ENCODE results near the gene UBE2E3. TPM values are rescaled to one million over a fixed set of nuclear protein-coding genes. Genes with fewer than 3 reads are reported as not detected.

UBE2E3 gene
- total RNA-seq, 1 experiment from 2014 or later, result 76.3 TPM

DNA sequence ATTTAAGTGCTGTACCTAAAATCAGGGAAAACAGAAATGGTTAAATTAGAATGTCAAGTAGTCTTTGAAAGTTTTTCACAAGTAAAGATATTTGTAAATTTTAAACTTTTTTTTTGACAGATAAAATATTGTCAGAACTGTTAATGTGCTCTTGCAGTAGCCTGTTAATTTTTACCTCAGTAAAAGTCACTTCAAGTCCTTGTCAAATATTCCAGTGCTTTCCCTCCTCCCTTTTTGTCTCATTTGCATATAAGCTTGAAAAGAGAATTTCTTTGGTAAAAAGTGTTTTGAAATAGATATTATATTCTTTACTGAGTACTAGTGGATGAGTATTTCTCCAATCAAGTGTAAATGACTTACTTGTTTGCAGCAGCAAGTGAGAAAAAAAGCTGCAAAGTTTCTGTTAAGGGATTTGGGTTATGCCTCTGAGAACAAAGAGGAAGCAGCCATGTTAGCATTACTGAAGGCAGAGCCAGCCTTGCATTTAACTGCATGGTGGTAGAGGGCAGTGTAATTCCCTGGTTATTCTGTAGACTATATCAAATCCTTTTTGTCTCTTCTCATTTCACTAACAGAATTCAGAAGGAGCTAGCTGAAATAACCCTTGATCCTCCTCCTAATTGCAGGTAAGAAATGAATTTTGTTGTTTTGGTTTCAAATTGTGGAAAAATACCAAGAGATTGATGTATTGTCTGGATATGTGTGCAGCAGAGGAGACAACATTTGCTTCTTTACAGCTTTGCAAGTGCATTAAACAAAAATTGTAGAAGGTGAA lies 3.2 kb downstream of the UBE2E3 start:
- POLR2A ChIA-PET, result no interaction called here
- no peaks in the 10 kb centered on the region for H3K9me3 Mint-ChIP-seq
- H3K4me1 Mint-ChIP-seq, result peaks cover 65% of the 10 kb centered on the region
- peaks cover 16% of the 10 kb centered on the region for H3K36me3 Mint-ChIP-seq
- peak overlapping the region; percentile 99 for H3K4me3 Mint-ChIP-seq
- no peak for DNase-seq (ENCODE audit: low spot score)
- CTCF ChIA-PET, result interaction anchor here (0.7 to 0.9 kb wide), 2 partner anchors 9 to 867 kb away, joined by 3 read pairs; no protein-coding TSS in a partner anchor
- peak; percentile 60 for ATAC-seq
- TF ChIP-seq, protein P1, sequence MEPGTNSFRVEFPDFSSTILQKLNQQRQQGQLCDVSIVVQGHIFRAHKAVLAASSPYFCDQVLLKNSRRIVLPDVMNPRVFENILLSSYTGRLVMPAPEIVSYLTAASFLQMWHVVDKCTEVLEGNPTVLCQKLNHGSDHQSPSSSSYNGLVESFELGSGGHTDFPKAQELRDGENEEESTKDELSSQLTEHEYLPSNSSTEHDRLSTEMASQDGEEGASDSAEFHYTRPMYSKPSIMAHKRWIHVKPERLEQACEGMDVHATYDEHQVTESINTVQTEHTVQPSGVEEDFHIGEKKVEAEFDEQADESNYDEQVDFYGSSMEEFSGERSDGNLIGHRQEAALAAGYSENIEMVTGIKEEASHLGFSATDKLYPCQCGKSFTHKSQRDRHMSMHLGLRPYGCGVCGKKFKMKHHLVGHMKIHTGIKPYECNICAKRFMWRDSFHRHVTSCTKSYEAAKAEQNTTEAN (CRISPR knock-in tag; IDR thresholded peaks at IDR 0.05), result no peak
- TF ChIP-seq NR3C1 (CRISPR knock-in tag; conservative IDR thresholded peaks at IDR 0.05; ENCODE audit: low read depth), result no peak
- no peak for TF ChIP-seq NFE2L1 (CRISPR knock-in tag; IDR thresholded peaks at IDR 0.05)
- no peak for TF ChIP-seq ZNF263 (CRISPR knock-in tag; IDR thresholded peaks at IDR 0.05; ENCODE audit: low read depth)
- no peak for TF ChIP-seq ZNF138 (CRISPR knock-in tag; conservative IDR thresholded peaks at IDR 0.05)
- TF ChIP-seq, protein P2, sequence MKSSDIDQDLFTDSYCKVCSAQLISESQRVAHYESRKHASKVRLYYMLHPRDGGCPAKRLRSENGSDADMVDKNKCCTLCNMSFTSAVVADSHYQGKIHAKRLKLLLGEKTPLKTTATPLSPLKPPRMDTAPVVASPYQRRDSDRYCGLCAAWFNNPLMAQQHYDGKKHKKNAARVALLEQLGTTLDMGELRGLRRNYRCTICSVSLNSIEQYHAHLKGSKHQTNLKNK (CRISPR knock-in tag; IDR thresholded peaks at IDR 0.05), result no peak
- no peak for TF ChIP-seq CREM (CRISPR knock-in tag; IDR thresholded peaks at IDR 0.05)
- no peak for TF ChIP-seq SOX15 (CRISPR knock-in tag; IDR thresholded peaks at IDR 0.05)
- TF ChIP-seq, protein P3, sequence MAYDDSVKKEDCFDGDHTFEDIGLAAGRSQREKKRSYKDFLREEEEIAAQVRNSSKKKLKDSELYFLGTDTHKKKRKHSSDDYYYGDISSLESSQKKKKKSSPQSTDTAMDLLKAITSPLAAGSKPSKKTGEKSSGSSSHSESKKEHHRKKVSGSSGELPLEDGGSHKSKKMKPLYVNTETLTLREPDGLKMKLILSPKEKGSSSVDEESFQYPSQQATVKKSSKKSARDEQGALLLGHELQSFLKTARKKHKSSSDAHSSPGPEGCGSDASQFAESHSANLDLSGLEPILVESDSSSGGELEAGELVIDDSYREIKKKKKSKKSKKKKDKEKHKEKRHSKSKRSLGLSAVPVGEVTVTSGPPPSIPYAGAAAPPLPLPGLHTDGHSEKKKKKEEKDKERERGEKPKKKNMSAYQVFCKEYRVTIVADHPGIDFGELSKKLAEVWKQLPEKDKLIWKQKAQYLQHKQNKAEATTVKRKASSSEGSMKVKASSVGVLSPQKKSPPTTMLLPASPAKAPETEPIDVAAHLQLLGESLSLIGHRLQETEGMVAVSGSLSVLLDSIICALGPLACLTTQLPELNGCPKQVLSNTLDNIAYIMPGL (CRISPR knock-in tag; IDR thresholded peaks at IDR 0.05), result no peak
- no peak for TF ChIP-seq ZNF121 (CRISPR knock-in tag; IDR thresholded peaks at IDR 0.05)
- TF ChIP-seq, protein P4, sequence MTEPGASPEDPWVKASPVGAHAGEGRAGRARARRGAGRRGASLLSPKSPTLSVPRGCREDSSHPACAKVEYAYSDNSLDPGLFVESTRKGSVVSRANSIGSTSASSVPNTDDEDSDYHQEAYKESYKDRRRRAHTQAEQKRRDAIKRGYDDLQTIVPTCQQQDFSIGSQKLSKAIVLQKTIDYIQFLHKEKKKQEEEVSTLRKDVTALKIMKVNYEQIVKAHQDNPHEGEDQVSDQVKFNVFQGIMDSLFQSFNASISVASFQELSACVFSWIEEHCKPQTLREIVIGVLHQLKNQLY (CRISPR knock-in tag; IDR thresholded peaks at IDR 0.05), result no peak
- TF ChIP-seq, protein P5, sequence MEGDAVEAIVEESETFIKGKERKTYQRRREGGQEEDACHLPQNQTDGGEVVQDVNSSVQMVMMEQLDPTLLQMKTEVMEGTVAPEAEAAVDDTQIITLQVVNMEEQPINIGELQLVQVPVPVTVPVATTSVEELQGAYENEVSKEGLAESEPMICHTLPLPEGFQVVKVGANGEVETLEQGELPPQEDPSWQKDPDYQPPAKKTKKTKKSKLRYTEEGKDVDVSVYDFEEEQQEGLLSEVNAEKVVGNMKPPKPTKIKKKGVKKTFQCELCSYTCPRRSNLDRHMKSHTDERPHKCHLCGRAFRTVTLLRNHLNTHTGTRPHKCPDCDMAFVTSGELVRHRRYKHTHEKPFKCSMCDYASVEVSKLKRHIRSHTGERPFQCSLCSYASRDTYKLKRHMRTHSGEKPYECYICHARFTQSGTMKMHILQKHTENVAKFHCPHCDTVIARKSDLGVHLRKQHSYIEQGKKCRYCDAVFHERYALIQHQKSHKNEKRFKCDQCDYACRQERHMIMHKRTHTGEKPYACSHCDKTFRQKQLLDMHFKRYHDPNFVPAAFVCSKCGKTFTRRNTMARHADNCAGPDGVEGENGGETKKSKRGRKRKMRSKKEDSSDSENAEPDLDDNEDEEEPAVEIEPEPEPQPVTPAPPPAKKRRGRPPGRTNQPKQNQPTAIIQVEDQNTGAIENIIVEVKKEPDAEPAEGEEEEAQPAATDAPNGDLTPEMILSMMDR (IDR thresholded peaks at IDR 0.05), result no peak
- TF ChIP-seq, protein P6, sequence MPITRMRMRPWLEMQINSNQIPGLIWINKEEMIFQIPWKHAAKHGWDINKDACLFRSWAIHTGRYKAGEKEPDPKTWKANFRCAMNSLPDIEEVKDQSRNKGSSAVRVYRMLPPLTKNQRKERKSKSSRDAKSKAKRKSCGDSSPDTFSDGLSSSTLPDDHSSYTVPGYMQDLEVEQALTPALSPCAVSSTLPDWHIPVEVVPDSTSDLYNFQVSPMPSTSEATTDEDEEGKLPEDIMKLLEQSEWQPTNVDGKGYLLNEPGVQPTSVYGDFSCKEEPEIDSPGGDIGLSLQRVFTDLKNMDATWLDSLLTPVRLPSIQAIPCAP (CRISPR knock-in tag; IDR thresholded peaks at IDR 0.05), result no peak
- TF ChIP-seq FOXJ3 (CRISPR knock-in tag; IDR thresholded peaks at IDR 0.05; ENCODE audit: borderline replicate concordance), result no peak
- TF ChIP-seq GABPB1 (CRISPR knock-in tag; IDR thresholded peaks at IDR 0.05), result no peak
- H3K27me3 Mint-ChIP-seq (ENCODE audit: low read depth), result no peaks in the 10 kb centered on the region
- H3K27ac Mint-ChIP-seq, result peak overlapping the region; percentile 98

DNA sequence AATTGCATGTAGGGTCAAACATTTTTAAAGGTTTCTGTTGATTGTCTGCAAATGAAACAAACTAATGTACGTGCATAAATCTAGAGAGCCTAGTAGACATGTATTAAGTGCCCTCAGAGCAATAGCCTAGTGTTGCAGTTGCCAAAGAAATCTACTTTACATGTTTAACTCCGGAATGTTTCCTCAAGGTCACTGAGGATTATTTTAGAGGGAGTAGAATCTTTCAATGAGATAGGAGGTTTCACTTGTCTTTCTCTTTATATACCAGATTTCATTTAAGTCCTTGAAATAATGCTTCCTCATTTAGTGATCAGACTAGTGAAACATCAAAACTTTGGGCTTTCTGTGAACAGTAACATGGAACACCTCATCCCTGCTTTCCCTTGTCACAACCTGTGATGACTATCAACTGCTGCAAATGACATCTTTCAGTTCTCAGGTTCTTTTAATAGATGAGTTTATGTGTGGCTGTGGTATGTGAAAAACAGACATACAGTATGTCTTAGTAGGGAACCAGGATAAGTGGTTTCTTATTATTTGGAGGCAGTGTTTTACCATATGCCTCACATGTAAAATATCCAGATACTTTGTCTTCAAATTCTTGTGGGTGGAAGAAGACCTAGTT lies 5.5 kb downstream of the UBE2E3 start:
- H3K4me3 Mint-ChIP-seq, result 0 out of 2 replicates have a peak overlapping the region, but pooled peaks have one; percentile 16
- H3K9me3 Mint-ChIP-seq, result no peaks in the 10 kb centered on the region
- CTCF ChIA-PET, result no interaction called here
- H3K27me3 Mint-ChIP-seq (ENCODE audit: low read depth), result no peaks in the 10 kb centered on the region
- peaks cover 75% of the 10 kb centered on the region for H3K4me1 Mint-ChIP-seq
- H3K36me3 Mint-ChIP-seq, result peaks cover 16% of the 10 kb centered on the region
- no peak overlapping the region; the same call in 1 of the 2 replicates for H3K27ac Mint-ChIP-seq
- no peak for ATAC-seq
- POLR2A ChIA-PET, result no interaction called here
- DNase-seq (ENCODE audit: low spot score), result no peak
- TF ChIP-seq, protein P5 (IDR thresholded peaks at IDR 0.05), result no peak
- TF ChIP-seq CREM (CRISPR knock-in tag; IDR thresholded peaks at IDR 0.05), result no peak
- TF ChIP-seq ESRRA (CRISPR knock-in tag; IDR thresholded peaks at IDR 0.05; ENCODE audit: borderline replicate concordance), result no peak
- TF ChIP-seq, protein P7, sequence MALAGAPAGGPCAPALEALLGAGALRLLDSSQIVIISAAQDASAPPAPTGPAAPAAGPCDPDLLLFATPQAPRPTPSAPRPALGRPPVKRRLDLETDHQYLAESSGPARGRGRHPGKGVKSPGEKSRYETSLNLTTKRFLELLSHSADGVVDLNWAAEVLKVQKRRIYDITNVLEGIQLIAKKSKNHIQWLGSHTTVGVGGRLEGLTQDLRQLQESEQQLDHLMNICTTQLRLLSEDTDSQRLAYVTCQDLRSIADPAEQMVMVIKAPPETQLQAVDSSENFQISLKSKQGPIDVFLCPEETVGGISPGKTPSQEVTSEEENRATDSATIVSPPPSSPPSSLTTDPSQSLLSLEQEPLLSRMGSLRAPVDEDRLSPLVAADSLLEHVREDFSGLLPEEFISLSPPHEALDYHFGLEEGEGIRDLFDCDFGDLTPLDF (CRISPR knock-in tag; IDR thresholded peaks at IDR 0.05), result no peak
- TF ChIP-seq FOXP1 (CRISPR knock-in tag; IDR thresholded peaks at IDR 0.05; ENCODE audit: borderline replicate concordance), result no peak
- TF ChIP-seq SMAD4 (CRISPR knock-in tag; IDR thresholded peaks at IDR 0.05), result no peak
- no peak for TF ChIP-seq NFE2L1 (CRISPR knock-in tag; IDR thresholded peaks at IDR 0.05)
- no peak for TF ChIP-seq CREB1 (CRISPR knock-in tag; IDR thresholded peaks at IDR 0.05)
